AG10803 (cell line): ENCODE measurements around the gene TNIP1.

Experiments
- DNase-seq: peaks from one replicate; pipeline ENCODE4 v3.0.0; 2010; ENCODE audit warnings: low read depth
- H3K4me3 ChIP-seq: 2 replicates; pipeline ENCODE4 v1.5.1; 2011; ENCODE audit warnings: mild to moderate bottlenecking, low read length, control low read depth
- CTCF ChIP-seq: conservative IDR thresholded peaks from 2 replicates; pipeline ENCODE4 v1.5.1; 2011; ENCODE audit warnings: mild to moderate bottlenecking, low read length, control low read depth, inconsistent platforms

The TNIP1 gene

GRCh38 chr5:151113651-151114050, 32.8 kb upstream of the TNIP1 start:
- no peak for DNase-seq
- no peak for TF ChIP-seq CTCF
- H3K4me3 ChIP-seq = no peak overlapping the region

- no peak for TF ChIP-seq CTCF
- no peak overlapping the region for H3K4me3 ChIP-seq
- no peak for DNase-seq
These were observed 30.2 kb upstream of the TNIP1 start for GRCh38 chr5:151110992-151111391.

- TF ChIP-seq CTCF = no peak
- no peak overlapping the region for H3K4me3 ChIP-seq
- DNase-seq = no peak
These were observed 29.4 kb upstream of the TNIP1 start for GRCh38 chr5:151110122-151110681.

GRCh38 chr5:151108566-151108965, 27.7 kb upstream of the TNIP1 start:
- DNase-seq = no peak
- TF ChIP-seq CTCF = no peak
- no peak overlapping the region for H3K4me3 ChIP-seq

GRCh38 chr5:151107738-151108520, 27.1 kb upstream of the TNIP1 start:
- DNase-seq = peak; percentile 68
- no peak overlapping the region for H3K4me3 ChIP-seq
- TF ChIP-seq CTCF = peak; percentile 14; the same call in 1 of the 2 replicates

DNA sequence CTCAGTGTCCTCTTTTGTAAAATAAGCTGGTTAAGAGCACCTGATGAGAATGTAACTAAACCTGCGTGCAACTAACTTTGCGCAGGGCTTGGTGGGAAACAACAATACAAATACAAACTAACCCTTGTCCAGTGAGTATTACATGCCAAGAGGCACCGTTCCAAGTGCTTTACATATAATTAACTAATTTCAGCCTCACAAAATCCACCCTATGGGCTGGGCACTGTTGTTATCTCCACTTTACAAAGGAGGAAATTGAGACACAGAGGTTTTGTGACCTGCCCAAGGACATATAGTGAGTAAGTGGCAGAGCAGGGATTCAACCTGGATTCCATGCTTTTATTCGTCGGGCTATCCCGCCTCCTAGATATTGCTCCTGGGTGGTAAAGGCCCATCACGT, 26.2 kb upstream of the TNIP1 start:
- TF ChIP-seq CTCF = no peak

GRCh38 chr5:151106509-151106908, 25.7 kb upstream of the TNIP1 start:
- H3K4me3 ChIP-seq = no peak overlapping the region
- DNase-seq = no peak
- no peak for TF ChIP-seq CTCF

More for the DNA sequence above, 26.2 kb upstream of the TNIP1 start:
- no peak overlapping the region for H3K4me3 ChIP-seq
- no peak for DNase-seq
